D341Med (cell line): ENCODE measurements around the gene BTNL8.
"Not testable (repeated sequence)": the region's sequence is repeated elsewhere in the genome, so short reads cannot be mapped to it uniquely, and the experiment has no call there.

ENCODE experiments used
- DNase-seq: peaks from one replicate; pipeline ENCODE4 v3.0.0; 2012; ENCODE audit warnings: low spot score

The BTNL8 gene

GRCh38 chr5:180875860-180876426, 23.0 kb upstream of the BTNL8 start:
- no peak for DNase-seq

- not testable (repeated sequence) for DNase-seq
Measured at GRCh38 chr5:180885845-180886529, 13.0 kb upstream of the BTNL8 start.

- DNase-seq, result no peak
Measured at GRCh38 chr5:180889381-180889780, 9.6 kb upstream of the BTNL8 start.

GRCh38 chr5:180895330-180895729, 3.6 kb upstream of the BTNL8 start:
- DNase-seq, result not testable (repeated sequence)

- no peak for DNase-seq
Measured at GRCh38 chr5:180900178-180900577, 1.2 kb downstream of the BTNL8 start.

GRCh38 chr5:180901319-180902009, 2.5 kb downstream of the BTNL8 start:
- DNase-seq, result no peak

GRCh38 chr5:180908400-180908799, 9.4 kb downstream of the BTNL8 start:
- no peak for DNase-seq

GRCh38 chr5:180908998-180909731, 10.2 kb downstream of the BTNL8 start:
- DNase-seq, result no peak

- no peak for DNase-seq
Measured at GRCh38 chr5:180909782-180910181, 10.8 kb downstream of the BTNL8 start.

- no peak for DNase-seq
Measured at GRCh38 chr5:180910182-180910581, 11.2 kb downstream of the BTNL8 start.

- DNase-seq, result no peak
Measured at GRCh38 chr5:180910735-180911134, 11.8 kb downstream of the BTNL8 start.

- no peak for DNase-seq
Measured at GRCh38 chr5:180914646-180915045, 15.7 kb downstream of the BTNL8 start.

GRCh38 chr5:180915924-180916323, 17.0 kb downstream of the BTNL8 start:
- no peak for DNase-seq

GRCh38 chr5:180918380-180918779, 19.4 kb downstream of the BTNL8 start:
- no peak for DNase-seq

- no peak for DNase-seq
Measured at GRCh38 chr5:180920710-180921109, 21.8 kb downstream of the BTNL8 start.

GRCh38 chr5:180922932-180923331, 24.0 kb downstream of the BTNL8 start:
- DNase-seq, result no peak

- no peak for DNase-seq
Measured at GRCh38 chr5:180932660-180933059, 33.7 kb downstream of the BTNL8 start.

GRCh38 chr5:180935203-180935602, 36.2 kb downstream of the BTNL8 start:
- DNase-seq, result no peak

GRCh38 chr5:180938294-180938693, 39.3 kb downstream of the BTNL8 start:
- no peak for DNase-seq

- no peak for DNase-seq
Measured at GRCh38 chr5:180950291-180950949, 51.5 kb downstream of the BTNL8 start.

GRCh38 chr5:180959661-180960060, 60.7 kb downstream of the BTNL8 start:
- no peak for DNase-seq

- no peak for DNase-seq
Measured at GRCh38 chr5:180960209-180960608, 61.2 kb downstream of the BTNL8 start.
